Progenitor cell of endocrine pancreas (in vitro differentiated cells): Measurements from ENCODE around the gene NR6A1. TPM values are rescaled to one million over a fixed set of nuclear protein-coding genes. Genes with fewer than 3 reads are reported as not detected.

Experiments used
- DNase-seq: peaks from one replicate; pipeline ENCODE4 v3.0.0; 2021; ENCODE audit warnings: low spot score; ENCODE audit not compliant: unreplicated experiment
- H3K27ac Mint-ChIP-seq: 2 replicates; pipeline ENCODE4 v1.8.0; 2021; ENCODE audit warnings: mild to moderate bottlenecking, moderate library complexity, mixed read lengths
- H3K27me3 Mint-ChIP-seq: 2 replicates; pipeline ENCODE4 v1.8.0; 2021; ENCODE audit warnings: mixed read lengths
- H3K36me3 Mint-ChIP-seq: 2 replicates; pipeline ENCODE4 v1.8.0; 2022; ENCODE audit warnings: mixed read lengths; ENCODE audit not compliant: insufficient read depth
- H3K4me1 Mint-ChIP-seq: 2 replicates; pipeline ENCODE4 v1.8.0; 2021; ENCODE audit warnings: low read depth, mixed read lengths
- H3K4me3 Mint-ChIP-seq: 2 replicates; pipeline ENCODE4 v1.8.0; 2021; ENCODE audit warnings: low read depth, mild to moderate bottlenecking, moderate library complexity, mixed read lengths
- H3K9me3 Mint-ChIP-seq: 2 replicates; pipeline ENCODE4 v1.8.0; 2021; ENCODE audit warnings: low read depth, mixed read lengths
- CTCF ChIP-seq: fragments of 200-600 bp; sonication (generic); IDR thresholded peaks from one replicate; pipeline ENCODE4 v1.5.0; 2021; ENCODE audit warnings: antibody characterized with exemption, mild to moderate bottlenecking; ENCODE audit not compliant: unreplicated experiment
- total RNA-seq: library from RNA; stranded (reverse); gene quantifications from 2 replicates; pipeline ENCODE4 v1.2.1, GENCODE V29; 2021

Gene NR6A1
- total RNA-seq, 1 donor from 2014 or later, result 86.4 TPM

- no peak overlapping the region for H3K27ac Mint-ChIP-seq
- no peaks in the 10 kb centered on the region for H3K27me3 Mint-ChIP-seq
- H3K4me3 Mint-ChIP-seq, result no peak overlapping the region
- DNase-seq, result no peak
- H3K4me1 Mint-ChIP-seq, result peaks cover 48% of the 10 kb centered on the region
- no peak for TF ChIP-seq CTCF
- no peaks in the 10 kb centered on the region for H3K9me3 Mint-ChIP-seq
- peaks cover 3% of the 10 kb centered on the region for H3K36me3 Mint-ChIP-seq
Measured at GRCh38 chr9:124723352-124723751, 47.8 kb downstream of the NR6A1 start.

GRCh38 chr9:124721109-124721906 lies 49.8 kb downstream of the NR6A1 start:
- H3K27me3 Mint-ChIP-seq, result no peaks in the 10 kb centered on the region
- H3K4me1 Mint-ChIP-seq, result peaks cover 43% of the 10 kb centered on the region
- H3K4me3 Mint-ChIP-seq, result no peak overlapping the region
- DNase-seq, result no peak
- no peaks in the 10 kb centered on the region for H3K9me3 Mint-ChIP-seq
- H3K27ac Mint-ChIP-seq, result peak overlapping the region; percentile 70
- no peak for TF ChIP-seq CTCF
- H3K36me3 Mint-ChIP-seq, result peaks cover 5% of the 10 kb centered on the region

- TF ChIP-seq CTCF, result no peak
- H3K4me3 Mint-ChIP-seq, result no peak overlapping the region
- no peak for DNase-seq
- peaks cover 5% of the 10 kb centered on the region for H3K36me3 Mint-ChIP-seq
- no peaks in the 10 kb centered on the region for H3K27me3 Mint-ChIP-seq
- peak overlapping the region; percentile 70 for H3K27ac Mint-ChIP-seq
- no peaks in the 10 kb centered on the region for H3K9me3 Mint-ChIP-seq
- H3K4me1 Mint-ChIP-seq, result peaks cover 37% of the 10 kb centered on the region
Measured at GRCh38 chr9:124720429-124721108, 50.5 kb downstream of the NR6A1 start.

GRCh38 chr9:124718928-124719327 lies 52.2 kb downstream of the NR6A1 start:
- Mint-ChIP-seq H3K4me1 (peaks cover 21% of the 10 kb centered on the region), H3K27me3 (no peaks in the 10 kb centered on the region), H3K4me3 (no peak overlapping the region), H3K36me3 (peaks cover 9% of the 10 kb centered on the region), H3K9me3 (no peaks in the 10 kb centered on the region), H3K27ac (no peak overlapping the region)
- DNase-seq, result no peak
- no peak for TF ChIP-seq CTCF

GRCh38 chr9:124717597-124717996 lies 53.5 kb downstream of the NR6A1 start:
- H3K27me3 Mint-ChIP-seq, result no peaks in the 10 kb centered on the region
- no peak overlapping the region for H3K4me3 Mint-ChIP-seq
- peaks cover 9% of the 10 kb centered on the region for H3K36me3 Mint-ChIP-seq
- no peak overlapping the region for H3K27ac Mint-ChIP-seq
- peaks cover 15% of the 10 kb centered on the region for H3K4me1 Mint-ChIP-seq
- no peak for DNase-seq
- no peak for TF ChIP-seq CTCF
- no peaks in the 10 kb centered on the region for H3K9me3 Mint-ChIP-seq
